NCI-H2171 treated with DMSO at 0.1 percent for 48 hours (cell line): ENCODE data around the gene MBD5.
A peak's percentile ranks its signal among the peaks of the same experiment; 100 is the strongest.

ENCODE experiments used
- DNase-seq: peaks from one replicate; lab custom pipeline; 2025; lab: John Stamatoyannopoulos, UW

MBD5 gene

GRCh38 chr2:148475626-148476025 lies 454.7 kb downstream of the MBD5 start:
- no peak for DNase-seq

DNA sequence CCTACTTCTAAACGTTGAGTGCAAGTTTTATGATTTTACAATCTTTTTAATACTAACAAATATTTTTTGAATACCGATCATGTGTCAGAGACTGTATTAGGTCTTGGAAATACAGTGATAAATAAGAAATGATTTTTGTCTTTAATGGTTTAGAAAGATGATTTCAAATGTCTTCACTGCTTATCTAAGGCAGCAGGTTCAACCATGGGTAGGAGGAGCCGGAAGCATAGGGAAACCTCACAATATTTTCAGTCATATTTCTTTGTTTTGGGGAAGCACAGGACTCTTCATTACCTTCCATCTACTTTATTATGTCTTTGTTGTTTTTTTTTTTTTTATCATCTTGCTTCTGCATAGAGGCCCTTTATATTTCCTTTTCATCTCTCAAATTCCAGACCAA lies 458.5 kb downstream of the MBD5 start:
- DNase-seq, result no peak

GRCh38 chr2:148483665-148484064 lies 462.8 kb downstream of the MBD5 start:
- DNase-seq, result peak; percentile 78

DNA sequence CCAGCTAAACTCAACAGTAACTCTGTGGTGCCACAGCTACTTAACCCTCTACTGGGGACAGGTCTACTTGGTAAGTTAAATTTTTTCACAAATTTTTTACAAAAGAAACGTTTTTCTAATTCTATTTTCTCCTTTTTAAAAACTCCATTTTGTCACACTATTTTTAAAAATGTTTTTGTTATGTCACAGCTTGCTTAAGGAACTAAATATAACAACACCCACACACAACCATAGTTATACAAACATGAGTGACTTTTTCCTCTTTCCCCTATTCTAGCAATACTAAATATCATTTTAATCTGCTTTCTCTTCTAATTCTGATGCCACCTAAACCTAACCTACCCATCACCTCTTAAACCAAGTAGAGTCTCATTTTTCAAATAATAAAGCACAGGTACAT lies 463.2 kb downstream of the MBD5 start:
- no peak for DNase-seq

DNA sequence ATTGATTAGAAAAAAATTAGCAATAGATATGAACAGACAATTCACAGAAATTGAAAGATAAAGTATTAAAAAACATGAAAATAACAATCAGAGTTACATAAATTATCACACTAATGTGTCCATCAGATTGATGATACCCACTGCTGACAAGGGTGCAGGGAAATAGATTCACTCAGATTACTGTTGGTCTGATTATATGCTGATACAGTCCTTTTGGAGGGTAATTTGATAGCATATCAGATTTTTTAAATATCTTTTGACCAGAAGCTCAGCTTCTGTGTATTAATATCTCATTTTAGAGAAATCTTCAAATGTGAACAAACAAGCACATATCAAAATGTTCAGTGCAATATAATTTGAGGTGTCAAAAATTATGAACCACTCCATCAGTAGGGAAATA lies 465.8 kb downstream of the MBD5 start:
- DNase-seq, result no peak

DNA sequence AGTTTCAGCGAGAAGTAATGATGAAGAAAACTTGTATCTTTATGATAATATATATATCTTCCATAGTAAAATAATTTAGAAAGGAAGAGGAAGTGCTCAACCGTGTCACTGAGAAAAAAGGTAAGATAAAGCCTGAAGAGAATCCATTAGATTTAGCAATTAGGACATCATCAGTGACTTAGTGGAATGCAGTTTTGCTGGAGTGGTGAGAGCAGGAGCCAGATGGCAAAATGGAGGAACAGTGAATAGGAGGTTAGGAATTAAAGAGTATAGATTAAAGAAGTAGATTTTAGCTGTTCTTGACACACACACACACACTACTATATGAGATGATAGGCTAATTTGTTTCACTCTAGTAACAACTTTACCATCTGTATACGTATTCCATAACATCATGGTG lies 466.5 kb downstream of the MBD5 start:
- no peak for DNase-seq

DNA sequence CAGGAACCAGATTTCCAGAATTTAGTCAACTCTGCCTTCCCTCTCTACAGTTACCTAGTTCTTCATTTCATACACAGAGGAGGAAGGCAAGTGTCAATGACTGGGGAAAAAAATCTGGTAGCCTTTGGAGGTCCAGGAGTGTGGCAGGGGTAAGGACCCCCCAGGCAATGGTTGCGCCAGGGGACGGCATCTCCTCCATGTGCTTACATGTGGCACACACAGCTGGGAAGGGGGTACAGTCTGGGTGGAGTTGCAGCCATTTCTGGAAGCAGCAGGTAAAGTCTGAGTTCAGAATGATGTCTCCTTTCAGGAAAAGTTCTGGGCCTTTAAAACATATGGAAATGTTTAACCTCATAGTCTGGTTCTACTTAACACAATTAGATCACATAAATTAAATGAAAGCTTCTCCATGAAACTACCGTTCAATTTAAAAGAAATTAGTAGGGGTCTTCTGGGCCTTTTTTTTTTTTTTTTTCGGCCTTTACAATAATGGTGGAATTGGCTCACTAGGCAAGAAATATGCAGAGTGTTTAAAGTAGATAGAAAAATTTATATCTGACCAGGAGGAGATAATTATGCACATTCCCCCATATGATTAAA lies 470.0 kb downstream of the MBD5 start:
- DNase-seq, result no peak

GRCh38 chr2:148493822-148494563 lies 473.1 kb downstream of the MBD5 start:
- DNase-seq, result no peak

DNA sequence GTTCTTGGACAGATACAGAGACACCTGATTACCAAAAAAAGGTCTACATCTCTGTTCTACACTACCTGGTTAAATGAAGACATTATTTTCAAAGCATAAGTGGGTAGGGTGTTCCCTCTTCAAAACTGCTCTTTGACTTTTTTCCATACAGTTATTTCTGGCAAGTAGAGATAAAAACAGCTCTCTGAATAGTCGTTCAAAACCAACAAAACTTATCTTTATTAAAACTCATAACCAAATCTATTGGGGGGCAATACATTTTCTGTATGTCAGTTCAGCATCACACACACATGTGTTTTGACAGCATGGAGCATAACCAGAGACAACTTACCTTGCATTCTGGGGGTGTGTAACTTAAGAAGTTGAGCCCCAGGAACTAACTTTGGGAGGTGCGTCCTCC lies 474.7 kb downstream of the MBD5 start:
- no peak for DNase-seq

DNA sequence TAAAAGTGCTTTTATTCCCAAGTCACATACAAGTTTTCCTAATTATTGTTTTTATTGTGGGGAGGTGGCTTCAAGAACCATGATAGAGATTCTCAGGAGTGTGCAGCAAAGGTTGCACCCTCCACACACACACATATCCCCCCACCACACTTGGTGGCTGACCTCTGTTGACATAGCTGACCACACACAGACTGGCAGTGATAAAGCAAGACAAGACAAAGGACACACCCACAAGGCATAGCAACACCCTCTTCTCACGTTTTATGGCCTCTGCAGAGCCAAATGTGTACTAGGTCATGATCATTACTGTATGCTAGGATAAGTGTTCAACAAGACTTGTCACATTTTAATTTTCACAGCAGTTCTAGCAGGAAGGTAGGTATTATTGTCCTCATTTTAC lies 480.7 kb downstream of the MBD5 start:
- no peak for DNase-seq

- DNase-seq, result no peak
These were observed 482.6 kb downstream of the MBD5 start for GRCh38 chr2:148503516-148503915.

DNA sequence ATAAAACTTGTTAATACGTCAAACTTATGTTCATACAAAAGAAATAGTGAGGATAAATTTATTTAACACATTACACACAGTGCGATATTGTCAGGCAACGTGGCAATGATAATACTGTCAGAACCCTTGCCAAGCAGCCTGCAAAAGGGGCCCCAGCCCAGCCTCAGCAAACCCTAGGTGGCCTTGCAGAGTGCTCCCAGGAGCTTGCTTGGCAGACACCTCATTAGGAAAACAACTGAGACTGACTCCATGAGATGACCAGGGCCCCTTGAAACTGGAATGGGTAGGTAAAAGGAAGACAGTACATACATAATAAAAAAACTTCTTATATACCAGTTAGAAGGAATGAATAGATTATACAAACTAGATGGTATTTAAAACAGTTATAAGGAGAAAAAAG lies 487.1 kb downstream of the MBD5 start:
- DNase-seq, result no peak

GRCh38 chr2:148508878-148509287 lies 488.0 kb downstream of the MBD5 start:
- DNase-seq, result no peak

GRCh38 chr2:148509288-148509902 lies 488.5 kb downstream of the MBD5 start:
- DNase-seq, result peak; percentile 60

DNA sequence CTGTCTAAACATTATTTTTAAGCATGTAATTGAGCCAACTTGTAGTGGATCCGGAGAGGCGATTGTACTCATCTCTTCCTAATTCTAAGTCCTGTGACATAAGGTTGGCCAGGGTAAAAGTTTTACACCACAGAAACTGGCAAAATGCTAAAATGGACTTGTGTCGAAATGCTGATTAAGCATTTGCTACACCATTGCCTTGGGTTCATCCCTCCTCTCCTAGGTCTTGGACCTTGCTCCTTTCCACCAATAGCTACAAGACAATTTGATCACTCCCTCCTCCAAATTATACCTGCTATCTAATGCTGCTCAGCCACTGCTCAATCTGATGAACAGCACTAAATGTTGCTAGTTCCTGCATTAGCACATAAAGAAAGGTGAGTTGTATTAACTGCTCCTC lies 491.0 kb downstream of the MBD5 start:
- DNase-seq, result no peak

- no peak for DNase-seq
These were observed 491.6 kb downstream of the MBD5 start for GRCh38 chr2:148512501-148512900.

GRCh38 chr2:148513427-148513826 lies 492.5 kb downstream of the MBD5 start:
- no peak for DNase-seq

DNA sequence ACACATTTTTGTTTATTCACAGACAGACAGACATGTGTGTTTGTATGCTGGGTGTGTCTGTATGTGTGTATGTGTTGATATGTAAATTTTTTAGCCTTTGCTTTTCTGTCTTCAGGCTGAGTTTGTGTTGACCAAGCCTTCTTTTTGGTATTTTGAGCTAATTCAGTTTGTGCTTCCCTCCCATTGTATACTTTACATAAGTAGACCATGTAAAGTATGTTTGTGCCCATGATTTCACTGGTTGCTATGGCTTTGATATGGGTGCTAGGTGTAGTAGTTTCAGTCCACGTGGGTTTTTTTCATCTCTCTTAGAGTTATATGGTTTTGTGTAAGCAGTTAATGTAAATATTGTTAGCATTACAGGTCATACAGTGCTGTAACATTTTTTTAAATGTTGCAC lies 494.2 kb downstream of the MBD5 start:
- DNase-seq, result no peak

DNA sequence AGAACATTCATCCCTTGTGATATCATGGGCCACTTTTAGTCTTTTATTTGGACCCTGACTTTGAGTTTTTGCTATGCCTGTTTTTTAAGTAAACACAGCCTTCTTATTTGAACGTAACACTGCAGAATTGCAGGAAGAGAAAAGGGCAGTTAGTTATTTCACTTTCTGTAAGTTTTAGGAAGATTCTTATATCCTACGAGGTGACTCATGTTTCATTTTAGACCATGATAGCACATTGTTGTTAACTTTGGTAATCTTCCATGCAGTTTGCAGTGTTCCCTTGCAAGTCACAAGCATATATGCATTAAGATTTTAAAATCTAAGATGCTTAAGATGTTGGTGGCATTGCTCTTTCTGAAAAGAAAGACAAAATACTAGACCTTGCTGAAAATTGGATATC lies 495.1 kb downstream of the MBD5 start:
- no peak for DNase-seq

- no peak for DNase-seq
These were observed 496.4 kb downstream of the MBD5 start for GRCh38 chr2:148517296-148517695.

GRCh38 chr2:148517822-148518221 lies 496.9 kb downstream of the MBD5 start:
- no peak for DNase-seq

DNA sequence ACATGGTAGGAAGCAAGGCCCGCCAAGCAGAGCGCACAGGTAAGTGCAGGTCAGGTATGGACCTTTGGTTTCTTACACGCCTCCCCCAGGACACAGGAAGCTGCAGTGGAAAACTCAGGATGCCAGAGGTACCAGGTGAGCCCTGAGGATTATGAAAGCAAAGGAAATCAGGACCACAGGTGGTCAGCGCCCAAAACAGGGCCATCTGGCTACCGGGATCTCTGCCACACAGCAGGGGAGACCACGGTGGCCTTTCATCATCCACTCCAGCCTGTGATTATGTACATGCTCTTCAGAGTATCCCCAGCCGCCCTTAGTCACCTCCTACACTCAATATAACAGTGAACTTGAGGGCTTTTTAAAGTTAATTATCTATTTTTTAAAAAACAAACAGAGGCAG lies 498.1 kb downstream of the MBD5 start:
- DNase-seq, result no peak

DNA sequence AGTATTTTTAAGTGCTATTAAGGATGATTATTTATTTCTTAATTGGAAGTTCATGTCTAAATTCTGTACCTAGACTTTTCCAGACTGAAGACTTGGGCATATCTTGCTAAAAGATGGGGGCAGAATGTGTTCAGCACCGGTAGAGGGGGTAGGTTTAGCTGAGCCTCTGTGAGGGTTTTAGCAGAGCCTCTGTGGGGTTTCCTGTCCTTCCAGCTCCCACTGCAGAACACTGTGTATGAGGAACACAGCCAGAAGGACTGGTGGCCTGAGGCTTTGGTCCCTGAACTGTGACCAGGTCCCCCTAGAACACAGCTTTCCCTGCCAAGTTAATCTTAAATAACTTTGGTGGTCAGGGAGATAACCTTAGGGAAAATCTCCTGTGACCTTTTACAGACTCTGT lies 500.3 kb downstream of the MBD5 start:
- no peak for DNase-seq

GRCh38 chr2:148523315-148523714 lies 502.4 kb downstream of the MBD5 start:
- no peak for DNase-seq
